ENCODE data around the gene NHEJ1.
A peak's percentile ranks its signal among the peaks of the same experiment; 100 is the strongest.

Gene NHEJ1

GRCh38 chr2:219128396-219128795 is 32.2 kb downstream of the NHEJ1 start:
- no peak for TF ChIP-seq CTCF (conservative IDR thresholded peaks at IDR 0.05; ENCODE audit: low read length)
- H3K4me3 ChIP-seq (ENCODE audit: low read length), result no peak overlapping the region
- DNase-seq (ENCODE audit: low read depth), result no peak

GRCh38 chr2:219127037-219127635 is 33.5 kb downstream of the NHEJ1 start:
- DNase-seq (ENCODE audit: low read depth), result no peak
- no peak overlapping the region for H3K4me3 ChIP-seq (ENCODE audit: low read length)
- no peak for TF ChIP-seq CTCF (conservative IDR thresholded peaks at IDR 0.05; ENCODE audit: low read length)

- DNase-seq (ENCODE audit: low read depth), result no peak
- no peak overlapping the region for H3K4me3 ChIP-seq (ENCODE audit: low read length)
- no peak for TF ChIP-seq CTCF (conservative IDR thresholded peaks at IDR 0.05; ENCODE audit: low read length)
Observed at GRCh38 chr2:219126555-219126954, 34.1 kb downstream of the NHEJ1 start.

- no peak for DNase-seq (ENCODE audit: low read depth)
- H3K4me3 ChIP-seq (ENCODE audit: low read length), result no peak overlapping the region
- no peak for TF ChIP-seq CTCF (conservative IDR thresholded peaks at IDR 0.05; ENCODE audit: low read length)
Observed at GRCh38 chr2:219125886-219126270, 34.7 kb downstream of the NHEJ1 start.

- peak; percentile 83 for DNase-seq (ENCODE audit: low read depth)
- H3K4me3 ChIP-seq (ENCODE audit: low read length), result no peak overlapping the region
- no peak for TF ChIP-seq CTCF (conservative IDR thresholded peaks at IDR 0.05; ENCODE audit: low read length)
Observed at GRCh38 chr2:219125225-219125885, 35.3 kb downstream of the NHEJ1 start.

GRCh38 chr2:219124381-219125110 is 36.1 kb downstream of the NHEJ1 start:
- H3K4me3 ChIP-seq (ENCODE audit: low read length), result no peak overlapping the region
- DNase-seq (ENCODE audit: low read depth), result peak; percentile 39
- TF ChIP-seq CTCF (conservative IDR thresholded peaks at IDR 0.05; ENCODE audit: low read length), result no peak
